Astrocyte of the cerebellum (primary cell): Measurements from ENCODE around the gene ZFPM1.

Experiments used
- DNase-seq: peaks from one replicate; pipeline ENCODE4 v3.0.0-alpha.2; 2011; ENCODE audit warnings: low read depth
- H3K4me3 ChIP-seq: 2 replicates; pipeline ENCODE4 v1.5.1; 2011; ENCODE audit warnings: mild to moderate bottlenecking, low read depth, low read length, moderate library complexity
- CTCF ChIP-seq: IDR thresholded peaks from 2 replicates; pipeline ENCODE4 v1.5.1; 2012; ENCODE audit warnings: low read length, low read depth, moderate library complexity, mild to moderate bottlenecking; ENCODE audit errors: missing control alignments
- in situ Hi-C: cut with HindIII; loops from 2 replicates; pipeline ENCODE4 v1.10.0; 2017; ENCODE audit warnings: low sequenced_read_pairs

Gene ZFPM1

GRCh38 chr16:88507231-88507743 lies 54.2 kb downstream of the ZFPM1 start:
- no peak for TF ChIP-seq CTCF
- no peak overlapping the region for H3K4me3 ChIP-seq
- in situ Hi-C loops = no loop called here
- no peak for DNase-seq

GRCh38 chr16:88508376-88508867 lies 55.3 kb downstream of the ZFPM1 start:
- in situ Hi-C loops = no loop called here
- H3K4me3 ChIP-seq = no peak overlapping the region
- no peak for TF ChIP-seq CTCF
- DNase-seq = no peak

- no peak for TF ChIP-seq CTCF
- no peak overlapping the region for H3K4me3 ChIP-seq
- DNase-seq = no peak
- in situ Hi-C loops = no loop called here
Observed at GRCh38 chr16:88508868-88509748, 56.0 kb downstream of the ZFPM1 start.

GRCh38 chr16:88509749-88510069 lies 56.6 kb downstream of the ZFPM1 start:
- in situ Hi-C loops = no loop called here
- no peak for TF ChIP-seq CTCF
- H3K4me3 ChIP-seq = no peak overlapping the region
- no peak for DNase-seq

- no peak for TF ChIP-seq CTCF
- no peak overlapping the region for H3K4me3 ChIP-seq
- DNase-seq = peak; percentile 8
- in situ Hi-C loops = no loop called here
Observed at GRCh38 chr16:88510091-88510994, 57.3 kb downstream of the ZFPM1 start.

- no peak for TF ChIP-seq CTCF
- H3K4me3 ChIP-seq = no peak overlapping the region
- DNase-seq = no peak
- in situ Hi-C loops = no loop called here
Observed at GRCh38 chr16:88511060-88511459, 58.0 kb downstream of the ZFPM1 start.
